BJ (cell line): Measurements from ENCODE around the gene TPST1. TPM values are rescaled to one million over a fixed set of nuclear protein-coding genes. Genes with fewer than 3 reads are reported as not detected.

Experiments
- CTCF ChIA-PET: fragments of 350-600 bp; formaldehyde crosslinking; extraction: SDS; loops from one replicate; lab custom pipeline; 2021; ENCODE audit warnings: antibody characterized with exemption, inconsistent platforms; lab: Yijun Ruan, JAX
- POLR2A ChIA-PET: fragments of 300-600 bp; sonication (Branson Sonifier 250); formaldehyde crosslinking; extraction: SDS; loops from one replicate; lab custom pipeline; 2021; ENCODE audit warnings: antibody characterized with exemption; lab: Charles Lee
- DNase-seq: peaks from one replicate; pipeline ENCODE4 v3.0.0-alpha.2; 2011; ENCODE audit warnings: low read depth
- H3K27me3 ChIP-seq: 2 replicates; pipeline ENCODE4 v1.6.0; 2011; ENCODE audit warnings: low read length; ENCODE audit not compliant: control insufficient read depth, insufficient read depth
- H3K36me3 ChIP-seq: 2 replicates; pipeline ENCODE4 v1.5.1; 2011; ENCODE audit warnings: low read length; ENCODE audit not compliant: control insufficient read depth, insufficient read depth
- H3K4me3 ChIP-seq: 2 replicates; pipeline ENCODE4 v1.5.1; 2011; ENCODE audit warnings: low read depth, mild to moderate bottlenecking, control low read depth, low read length
- CTCF ChIP-seq: IDR thresholded peaks from 2 replicates; pipeline ENCODE4 v1.5.1; 2011; ENCODE audit warnings: low read depth, mild to moderate bottlenecking, control low read depth, inconsistent platforms, low read length, moderate library complexity; ENCODE audit not compliant: insufficient read depth
- polyA plus RNA-seq: library from polyadenylated mRNA; depleted of rRNA; stranded (reverse); fragments of >200 nt; gene quantifications from 2 replicates; pipeline ENCODE4 v1.2.3, GENCODE V29; 2011

The TPST1 gene
- polyA plus RNA-seq, 1 experiment = 34.9 TPM

- TF ChIP-seq CTCF = no peak
- POLR2A ChIA-PET = no interaction called here
- H3K4me3 ChIP-seq = no peak overlapping the region
- CTCF ChIA-PET = interaction anchor here (0.5 kb wide), 1 partner anchor 43 kb away, joined by 4 read pairs; no protein-coding TSS in a partner anchor
- H3K36me3 ChIP-seq = no peaks in the 10 kb centered on the region
- H3K27me3 ChIP-seq = no peaks in the 10 kb centered on the region
- no peak for DNase-seq
These were observed 108.9 kb downstream of the TPST1 start for GRCh38 chr7:66313886-66314568.

DNA sequence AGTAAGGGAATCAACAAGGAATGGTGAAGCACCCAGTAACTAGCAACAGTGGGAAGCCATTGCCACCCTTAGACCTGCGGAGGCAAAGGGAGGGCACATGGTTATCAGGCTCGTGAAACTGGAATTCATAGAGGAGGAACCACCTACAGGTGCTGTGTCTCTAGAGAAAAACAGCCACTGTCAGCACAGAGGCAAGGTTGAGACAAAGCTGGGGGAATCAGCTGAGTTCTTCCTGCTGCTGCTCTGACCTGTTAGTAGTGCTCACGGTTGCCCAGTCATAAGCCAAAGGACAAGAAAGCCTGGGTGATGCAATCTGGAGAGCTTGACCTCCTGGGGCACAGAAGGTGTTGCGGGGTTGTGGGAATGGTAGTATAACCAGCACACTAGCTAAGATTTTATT is 110.1 kb downstream of the TPST1 start:
- Histone ChIP-seq H3K36me3 (no peaks in the 10 kb centered on the region), H3K27me3 (no peaks in the 10 kb centered on the region), H3K4me3 (no peak overlapping the region)
- ChIA-PET POLR2A (no interaction called here), CTCF (no interaction called here)
- no peak for DNase-seq
- TF ChIP-seq CTCF = no peak

DNA sequence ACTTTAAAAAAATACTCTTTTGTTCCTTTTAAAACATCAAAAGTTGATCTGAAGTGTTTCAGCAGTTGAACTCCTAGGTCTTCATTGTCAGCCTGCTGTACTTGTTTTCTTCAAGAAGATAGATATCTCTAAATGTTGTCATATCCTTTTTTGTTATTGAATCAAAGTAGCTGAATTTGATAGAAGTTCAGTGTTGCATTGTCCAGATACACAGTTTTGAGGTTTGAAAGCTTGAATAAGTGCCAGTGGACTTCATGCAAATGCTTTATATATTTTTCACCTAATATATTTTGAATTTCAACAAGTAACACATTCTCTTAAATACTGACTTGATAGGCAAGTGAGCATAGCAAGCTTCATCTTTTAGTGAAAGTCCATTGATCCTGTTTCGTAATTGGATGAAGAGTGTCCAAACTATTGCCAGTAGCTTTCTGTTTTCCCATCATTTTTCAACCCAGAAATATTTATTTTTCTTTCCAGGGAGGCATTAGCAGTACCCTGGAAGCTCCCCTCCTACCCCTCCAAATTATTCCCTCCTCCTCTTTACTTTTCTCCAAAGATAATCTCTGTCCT is 114.4 kb downstream of the TPST1 start:
- ChIA-PET POLR2A (no interaction called here), CTCF (no interaction called here)
- no peak for DNase-seq
- Histone ChIP-seq H3K27me3 (no peaks in the 10 kb centered on the region), H3K36me3 (no peaks in the 10 kb centered on the region), H3K4me3 (no peak overlapping the region)
- no peak for TF ChIP-seq CTCF

- no peak overlapping the region for H3K4me3 ChIP-seq
- DNase-seq = no peak
- CTCF ChIA-PET = no interaction called here
These were observed 116.1 kb downstream of the TPST1 start for GRCh38 chr7:66321283-66321682.

More at GRCh38 chr7:66321283-66321682, 116.1 kb downstream of the TPST1 start:
- POLR2A ChIA-PET = no interaction called here
- Histone ChIP-seq H3K27me3 (no peaks in the 10 kb centered on the region), H3K36me3 (no peaks in the 10 kb centered on the region)
- TF ChIP-seq CTCF = no peak
